Subcutaneous abdominal adipose tissue (tissue), 5 donors: ENCODE results near the gene OR52K2.

ENCODE experiments used
- H3K27ac ChIP-seq: one replicate; pipeline ENCODE4 v1.7.0; 2013; ENCODE audit warnings: low read depth, mild to moderate bottlenecking, inconsistent platforms, low read length, moderate library complexity
- H3K27me3 ChIP-seq, 5 donors: one replicate each; pipeline ENCODE4 v1.7.0; 2013; ENCODE audit warnings: low read length in 5 of 5, inconsistent platforms in 1 of 5; ENCODE audit not compliant: control insufficient read depth in 5 of 5, insufficient read depth in 4 of 5
- H3K36me3 ChIP-seq, 5 donors: one replicate each; pipeline ENCODE4 v1.7.0; 2013; ENCODE audit warnings: low read length in 5 of 5; ENCODE audit not compliant: control insufficient read depth in 5 of 5, insufficient read depth in 5 of 5
- H3K4me1 ChIP-seq, 5 donors: one replicate each; pipeline ENCODE4 v1.7.0; 2013; ENCODE audit warnings: low read length in 5 of 5, mild to moderate bottlenecking in 3 of 5, moderate library complexity in 1 of 5; ENCODE audit not compliant: control insufficient read depth in 5 of 5, insufficient read depth in 5 of 5
- H3K4me3 ChIP-seq, 5 donors: one replicate each; pipeline ENCODE4 v1.7.0; 2013; ENCODE audit warnings: low read length in 5 of 5, low read depth in 1 of 5
- H3K9ac ChIP-seq, 5 donors: one replicate each; pipeline ENCODE4 v1.7.0; 2013; ENCODE audit warnings: low read length in 5 of 5, mild to moderate bottlenecking in 4 of 5, moderate library complexity in 3 of 5
- H3K9me3 ChIP-seq, 5 donors: one replicate each; pipeline ENCODE4 v1.7.0; 2013; ENCODE audit warnings: low read length in 5 of 5; ENCODE audit not compliant: control insufficient read depth in 5 of 5
- donor health status: healthy.
- donor health status: healthy.
- donor health status: healthy.
- donor health status: healthy.
- donor health status: healthy.

The OR52K2 gene

GRCh38 chr11:4495986-4496385 is 46.9 kb downstream of the OR52K2 start:
- no peak overlapping the region for H3K27ac ChIP-seq
- H3K36me3 ChIP-seq = no peaks in the 10 kb centered on the region
- H3K9ac ChIP-seq = no peak overlapping the region
- no peak overlapping the region for H3K4me3 ChIP-seq
- H3K27me3 ChIP-seq = peaks cover 0 to 14% (median 5%) of the 10 kb centered on the region in 5 donors
- no peaks in the 10 kb centered on the region for H3K9me3 ChIP-seq
- peaks cover 0 to 11% (median 4%) of the 10 kb centered on the region in 5 donors for H3K4me1 ChIP-seq

- Histone ChIP-seq H3K9ac (no peak overlapping the region), H3K4me1 (peaks cover 0 to 11% (median 4%) of the 10 kb centered on the region in 5 donors), H3K27ac (no peak overlapping the region), H3K9me3 (no peaks in the 10 kb centered on the region), H3K36me3 (no peaks in the 10 kb centered on the region), H3K27me3 (peaks cover 0 to 14% (median 5%) of the 10 kb centered on the region in 5 donors), H3K4me3 (no peak overlapping the region)
Observed at GRCh38 chr11:4496557-4497248, 47.6 kb downstream of the OR52K2 start.
